Calu3 (cell line): ENCODE measurements around the gene ITGAD. TPM values are rescaled to one million over a fixed set of nuclear protein-coding genes. Genes with fewer than 3 reads are reported as not detected.

ENCODE experiments used
- BruUV-seq: library from RNA; stranded (reverse); fragments of 400-500 nt; replicated peaks from 2 replicates; lab custom pipeline; 2021; lab: Mats Ljungman, UMichigan
- CTCF ChIA-PET: fragments of 300-600 bp; sonication (Branson Sonifier 250); formaldehyde crosslinking; loops from one replicate; lab custom pipeline; 2022; ENCODE audit warnings: antibody characterized with exemption; lab: Charles Lee
- DNase-seq: peaks from one replicate; pipeline ENCODE4 v3.0.0; 2022
- H3K27ac Mint-ChIP-seq: one replicate; pipeline ENCODE4 v1.8.0; 2022; ENCODE audit warnings: mixed read lengths; ENCODE audit not compliant: unreplicated experiment
- H3K27me3 Mint-ChIP-seq: one replicate; pipeline ENCODE4 v1.8.0; 2022; ENCODE audit warnings: mixed read lengths; ENCODE audit not compliant: unreplicated experiment
- H3K36me3 Mint-ChIP-seq: one replicate; pipeline ENCODE4 v1.8.0; 2022; ENCODE audit warnings: mild to moderate bottlenecking, moderate library complexity, mixed read lengths; ENCODE audit not compliant: insufficient read depth, unreplicated experiment
- H3K4me1 Mint-ChIP-seq: one replicate; pipeline ENCODE4 v1.8.0; 2022; ENCODE audit warnings: mild to moderate bottlenecking, low read depth, mixed read lengths; ENCODE audit not compliant: unreplicated experiment
- H3K4me3 Mint-ChIP-seq: one replicate; pipeline ENCODE4 v1.8.0; 2022; ENCODE audit warnings: mild to moderate bottlenecking, low read depth, moderate library complexity, mixed read lengths; ENCODE audit not compliant: unreplicated experiment
- H3K9me3 Mint-ChIP-seq: one replicate; pipeline ENCODE4 v1.8.0; 2022; ENCODE audit warnings: low read depth, mixed read lengths; ENCODE audit not compliant: unreplicated experiment
- CTCF ChIP-seq: fragments of 200-600 bp; IDR thresholded peaks from one replicate; pipeline ENCODE4 v1.8.0; 2022; ENCODE audit warnings: antibody characterized with exemption; ENCODE audit not compliant: unreplicated experiment
- intact Hi-C: fragments of 100-400 bp; cut with micrococcal nuclease; formaldehyde crosslinking; loops from one replicate; pipeline ENCODE4 v1.10.0; 2022; ENCODE audit not compliant: unreplicated experiment
- total RNA-seq: library from RNA; stranded (reverse); gene quantifications from 2 replicates; pipeline ENCODE4 v1.2.3, GENCODE V29; 2022

ITGAD gene
- total RNA-seq, 1 experiment from 2014 or later: not detected

GRCh38 chr16:31455601-31456314 lies 62.6 kb downstream of the ITGAD start:
- BruUV-seq: TSS peak; percentile 1
- Mint-ChIP-seq H3K9me3 (no peaks in the 10 kb centered on the region), H3K27me3 (no peaks in the 10 kb centered on the region), H3K27ac (no peak overlapping the region), H3K36me3 (peaks cover 65% of the 10 kb centered on the region), H3K4me3 (no peak overlapping the region), H3K4me1 (peaks cover 32% of the 10 kb centered on the region)
- DNase-seq: peak; percentile 35
- intact Hi-C loops: loop anchor here (5.0 to 10.0 kb wide), 2 partner anchors 52 to 239 kb away; partner anchors contain the start of gene RUSF1
- CTCF ChIA-PET: no interaction called here
- TF ChIP-seq CTCF: no peak

GRCh38 chr16:31456988-31457360 lies 63.8 kb downstream of the ITGAD start:
- Mint-ChIP-seq H3K36me3 (peaks cover 59% of the 10 kb centered on the region), H3K9me3 (no peaks in the 10 kb centered on the region), H3K27ac (no peak overlapping the region), H3K27me3 (no peaks in the 10 kb centered on the region), H3K4me1 (peaks cover 30% of the 10 kb centered on the region), H3K4me3 (peak overlapping the region; percentile 86)
- no TSS peak for BruUV-seq
- CTCF ChIA-PET: interaction anchor here (1.5 to 2.2 kb wide), 2 partner anchors 123 to 472 kb away, joined by 4 to 9 read pairs; partner anchors contain the start of gene HSD3B7
- TF ChIP-seq CTCF: no peak
- intact Hi-C loops: loop anchor here (5.0 to 10.0 kb wide), 2 partner anchors 50 to 238 kb away; partner anchors contain the start of gene RUSF1
- no peak for DNase-seq

GRCh38 chr16:31458073-31458843 lies 65.1 kb downstream of the ITGAD start:
- Mint-ChIP-seq H3K9me3 (no peaks in the 10 kb centered on the region), H3K4me3 (peak overlapping the region; percentile 86), H3K27ac (peak overlapping the region; percentile 93), H3K4me1 (peaks cover 26% of the 10 kb centered on the region), H3K36me3 (peaks cover 57% of the 10 kb centered on the region), H3K27me3 (no peaks in the 10 kb centered on the region)
- BruUV-seq: TSS peak; percentile 25
- DNase-seq: peak; percentile 77
- intact Hi-C loops: loop anchor here (5.0 to 10.0 kb wide), 2 partner anchors 49 to 237 kb away; partner anchors contain the start of gene RUSF1
- peak; percentile 73 for TF ChIP-seq CTCF
- CTCF ChIA-PET: interaction anchor here (0.7 to 3.6 kb wide), 18 partner anchors 13 to 504 kb away, joined by 3 to 24 read pairs (median 4); partner anchors contain the start of genes HSD3B7, PYCARD, VKORC1 and ZNF267
